Neural cell (in vitro differentiated cells): ENCODE measurements around the gene HECTD1.

Source experiments
- EP300 ChIP-seq: fragments of 450-650 bp; conservative IDR thresholded peaks from 2 replicates; pipeline ENCODE4 v1.6.1; 2014; ENCODE audit warnings: antibody characterized with exemption, mild to moderate bottlenecking, moderate library complexity; ENCODE audit not compliant: poor library complexity, severe bottlenecking
- EZH2 ChIP-seq: fragments of 200-600, 300-800 bp; shearing (Covaris generic), sonication (generic); IDR thresholded peaks from 2 replicates; pipeline ENCODE4 v1.6.1; 2014; ENCODE audit warnings: antibody characterized with exemption, low read length, borderline replicate concordance, mild to moderate bottlenecking; ENCODE audit not compliant: insufficient read depth, poor library complexity, severe bottlenecking
- MXI1 ChIP-seq: fragments of 450-650 bp; conservative IDR thresholded peaks from 2 replicates; pipeline ENCODE4 v1.6.1; 2014; ENCODE audit warnings: antibody characterized with exemption, mild to moderate bottlenecking; ENCODE audit not compliant: poor library complexity, severe bottlenecking
- POLR2AphosphoS5 ChIP-seq: IDR thresholded peaks from 2 replicates; pipeline ENCODE4 v1.6.1; 2012
- RAD21 ChIP-seq: fragments of 450-650 bp; conservative IDR thresholded peaks from 2 replicates; pipeline ENCODE4 v1.6.1; 2014; ENCODE audit warnings: antibody characterized with exemption, mild to moderate bottlenecking, moderate library complexity
- SMC3 ChIP-seq: fragments of 450-650 bp; conservative IDR thresholded peaks from 2 replicates; pipeline ENCODE4 v1.6.1; 2014; ENCODE audit warnings: antibody characterized with exemption, mild to moderate bottlenecking, moderate library complexity; ENCODE audit not compliant: poor library complexity
- TAF1 ChIP-seq: IDR thresholded peaks from 2 replicates; pipeline ENCODE4 v1.6.1; 2012; ENCODE audit warnings: low read depth
- TF ChIP-seq, protein P1 (sequence below): fragments of 450-650 bp; IDR thresholded peaks from 2 replicates; pipeline ENCODE4 v1.5.1; 2014; ENCODE audit warnings: antibody characterized with exemption, mild to moderate bottlenecking, moderate library complexity; ENCODE audit not compliant: poor library complexity, severe bottlenecking
- TF ChIP-seq, protein P2 (sequence below): IDR thresholded peaks from 2 replicates; pipeline ENCODE4 v1.6.1; 2012; ENCODE audit warnings: borderline replicate concordance

DNA sequence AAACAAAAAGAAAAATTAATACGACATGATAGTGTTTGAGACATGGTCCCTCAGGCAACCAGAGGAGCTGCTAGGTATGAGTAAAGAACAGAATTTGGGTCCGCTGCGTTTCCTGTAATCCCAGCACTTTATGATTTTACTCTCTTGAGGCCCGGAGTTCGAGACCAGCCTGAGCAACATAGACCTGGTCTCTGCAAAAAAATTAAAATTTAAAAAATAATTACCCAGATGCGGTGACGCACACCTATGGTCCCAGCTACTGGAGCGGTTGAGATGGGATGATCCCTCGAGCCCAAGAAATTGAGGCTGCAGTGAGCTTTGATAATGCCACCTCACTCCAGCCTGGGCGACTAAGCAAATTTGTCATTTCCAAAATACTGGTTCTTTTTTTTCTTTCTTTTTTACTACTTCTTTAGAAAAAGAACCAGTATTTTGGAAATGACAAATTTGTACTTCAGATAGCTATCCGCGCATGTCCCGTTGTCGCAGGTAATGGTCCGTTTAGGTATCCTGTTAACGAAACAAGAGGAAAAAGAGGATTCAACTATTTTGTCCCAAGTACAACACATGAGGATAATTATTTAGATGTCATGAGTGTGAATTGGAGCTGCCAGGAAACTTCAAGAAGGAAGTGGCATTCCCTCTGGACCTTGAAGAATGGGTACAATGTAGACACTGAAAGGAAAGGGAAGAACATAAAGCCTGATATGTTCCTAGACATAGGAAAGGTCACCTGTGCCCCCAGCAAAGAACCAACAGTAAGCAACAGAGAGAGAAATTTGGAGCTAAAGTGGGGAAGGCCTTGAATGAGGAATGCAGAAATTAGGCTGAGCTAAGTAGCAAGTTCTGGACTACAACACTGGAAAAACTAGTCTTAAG, 1.2 kb upstream of the HECTD1 start:
- TF ChIP-seq TAF1 (no peak), RAD21 (no peak), SMC3 (no peak), EP300 (no peak), MXI1 (no peak), POLR2AphosphoS5 (no peak), EZH2 (no peak)
- TF ChIP-seq, protein P1, sequence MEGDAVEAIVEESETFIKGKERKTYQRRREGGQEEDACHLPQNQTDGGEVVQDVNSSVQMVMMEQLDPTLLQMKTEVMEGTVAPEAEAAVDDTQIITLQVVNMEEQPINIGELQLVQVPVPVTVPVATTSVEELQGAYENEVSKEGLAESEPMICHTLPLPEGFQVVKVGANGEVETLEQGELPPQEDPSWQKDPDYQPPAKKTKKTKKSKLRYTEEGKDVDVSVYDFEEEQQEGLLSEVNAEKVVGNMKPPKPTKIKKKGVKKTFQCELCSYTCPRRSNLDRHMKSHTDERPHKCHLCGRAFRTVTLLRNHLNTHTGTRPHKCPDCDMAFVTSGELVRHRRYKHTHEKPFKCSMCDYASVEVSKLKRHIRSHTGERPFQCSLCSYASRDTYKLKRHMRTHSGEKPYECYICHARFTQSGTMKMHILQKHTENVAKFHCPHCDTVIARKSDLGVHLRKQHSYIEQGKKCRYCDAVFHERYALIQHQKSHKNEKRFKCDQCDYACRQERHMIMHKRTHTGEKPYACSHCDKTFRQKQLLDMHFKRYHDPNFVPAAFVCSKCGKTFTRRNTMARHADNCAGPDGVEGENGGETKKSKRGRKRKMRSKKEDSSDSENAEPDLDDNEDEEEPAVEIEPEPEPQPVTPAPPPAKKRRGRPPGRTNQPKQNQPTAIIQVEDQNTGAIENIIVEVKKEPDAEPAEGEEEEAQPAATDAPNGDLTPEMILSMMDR, result no peak
- TF ChIP-seq, protein P2, sequence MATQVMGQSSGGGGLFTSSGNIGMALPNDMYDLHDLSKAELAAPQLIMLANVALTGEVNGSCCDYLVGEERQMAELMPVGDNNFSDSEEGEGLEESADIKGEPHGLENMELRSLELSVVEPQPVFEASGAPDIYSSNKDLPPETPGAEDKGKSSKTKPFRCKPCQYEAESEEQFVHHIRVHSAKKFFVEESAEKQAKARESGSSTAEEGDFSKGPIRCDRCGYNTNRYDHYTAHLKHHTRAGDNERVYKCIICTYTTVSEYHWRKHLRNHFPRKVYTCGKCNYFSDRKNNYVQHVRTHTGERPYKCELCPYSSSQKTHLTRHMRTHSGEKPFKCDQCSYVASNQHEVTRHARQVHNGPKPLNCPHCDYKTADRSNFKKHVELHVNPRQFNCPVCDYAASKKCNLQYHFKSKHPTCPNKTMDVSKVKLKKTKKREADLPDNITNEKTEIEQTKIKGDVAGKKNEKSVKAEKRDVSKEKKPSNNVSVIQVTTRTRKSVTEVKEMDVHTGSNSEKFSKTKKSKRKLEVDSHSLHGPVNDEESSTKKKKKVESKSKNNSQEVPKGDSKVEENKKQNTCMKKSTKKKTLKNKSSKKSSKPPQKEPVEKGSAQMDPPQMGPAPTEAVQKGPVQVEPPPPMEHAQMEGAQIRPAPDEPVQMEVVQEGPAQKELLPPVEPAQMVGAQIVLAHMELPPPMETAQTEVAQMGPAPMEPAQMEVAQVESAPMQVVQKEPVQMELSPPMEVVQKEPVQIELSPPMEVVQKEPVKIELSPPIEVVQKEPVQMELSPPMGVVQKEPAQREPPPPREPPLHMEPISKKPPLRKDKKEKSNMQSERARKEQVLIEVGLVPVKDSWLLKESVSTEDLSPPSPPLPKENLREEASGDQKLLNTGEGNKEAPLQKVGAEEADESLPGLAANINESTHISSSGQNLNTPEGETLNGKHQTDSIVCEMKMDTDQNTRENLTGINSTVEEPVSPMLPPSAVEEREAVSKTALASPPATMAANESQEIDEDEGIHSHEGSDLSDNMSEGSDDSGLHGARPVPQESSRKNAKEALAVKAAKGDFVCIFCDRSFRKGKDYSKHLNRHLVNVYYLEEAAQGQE, result no peak
